ENCODE measurements around the gene CXCL8.

DNA sequence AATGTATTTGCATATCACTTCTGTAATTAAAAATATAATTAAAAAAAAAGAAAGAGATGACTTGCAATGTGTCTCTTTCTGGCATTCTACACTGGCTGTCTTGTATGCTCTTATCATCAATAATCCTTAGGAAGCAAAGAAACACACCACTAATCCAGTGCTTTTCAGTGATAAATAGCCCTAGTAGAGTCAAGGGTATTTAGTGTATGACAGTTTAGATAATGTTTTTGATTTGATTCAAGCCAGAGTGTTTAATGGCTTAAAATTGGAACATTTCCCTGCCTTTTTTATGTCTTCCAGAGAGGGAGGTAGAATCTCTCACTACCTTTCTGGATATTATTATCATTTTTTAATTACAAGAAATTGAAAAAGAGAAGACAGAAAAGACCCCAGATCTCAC, 48.6 kb upstream of the CXCL8 start:
- TF ChIP-seq, protein P1, sequence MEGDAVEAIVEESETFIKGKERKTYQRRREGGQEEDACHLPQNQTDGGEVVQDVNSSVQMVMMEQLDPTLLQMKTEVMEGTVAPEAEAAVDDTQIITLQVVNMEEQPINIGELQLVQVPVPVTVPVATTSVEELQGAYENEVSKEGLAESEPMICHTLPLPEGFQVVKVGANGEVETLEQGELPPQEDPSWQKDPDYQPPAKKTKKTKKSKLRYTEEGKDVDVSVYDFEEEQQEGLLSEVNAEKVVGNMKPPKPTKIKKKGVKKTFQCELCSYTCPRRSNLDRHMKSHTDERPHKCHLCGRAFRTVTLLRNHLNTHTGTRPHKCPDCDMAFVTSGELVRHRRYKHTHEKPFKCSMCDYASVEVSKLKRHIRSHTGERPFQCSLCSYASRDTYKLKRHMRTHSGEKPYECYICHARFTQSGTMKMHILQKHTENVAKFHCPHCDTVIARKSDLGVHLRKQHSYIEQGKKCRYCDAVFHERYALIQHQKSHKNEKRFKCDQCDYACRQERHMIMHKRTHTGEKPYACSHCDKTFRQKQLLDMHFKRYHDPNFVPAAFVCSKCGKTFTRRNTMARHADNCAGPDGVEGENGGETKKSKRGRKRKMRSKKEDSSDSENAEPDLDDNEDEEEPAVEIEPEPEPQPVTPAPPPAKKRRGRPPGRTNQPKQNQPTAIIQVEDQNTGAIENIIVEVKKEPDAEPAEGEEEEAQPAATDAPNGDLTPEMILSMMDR (IDR thresholded peaks at IDR 0.05), result no peak
- TF ChIP-seq POLR2AphosphoS5 (IDR thresholded peaks at IDR 0.05) (no peak), POLR2A (IDR thresholded peaks at IDR 0.05) (no peak)

Data from transverse colon (tissue), 4 donors.